H1 (cell line): ENCODE data around the gene THTPA. TPM values are rescaled to one million over a fixed set of nuclear protein-coding genes. Genes with fewer than 3 reads are reported as not detected.

Experiments
- CTCF ChIA-PET: fragments of 300-600 bp; sonication (Branson Sonifier 250); formaldehyde crosslinking; loops from one replicate; lab custom pipeline; 2021; ENCODE audit not compliant: partially characterized antibody; lab: Charles Lee
- POLR2A ChIA-PET: fragments of 300-600 bp; sonication (Branson Sonifier 250); formaldehyde crosslinking; loops from one replicate; lab custom pipeline; 2021; ENCODE audit warnings: inconsistent platforms; ENCODE audit not compliant: partially characterized antibody; lab: Charles Lee
- DNase-seq, 2 experiments: peaks; one replicate each; pipeline versions ENCODE4 v3.0.0 to v3.0.0-alpha.2; 2010 to 2022; ENCODE audit warnings: low spot score in 2 of 2, low read depth in 1 of 2, mixed read lengths in 1 of 2
- FAIRE-seq: peaks from 2 replicates; lab custom pipeline; 2011; peaks lifted over from hg19 to GRCh38; lab: Jason Lieb, UNC
- H2AFZ ChIP-seq: 2 replicates; pipeline ENCODE4 v1.8.1; 2012; ENCODE audit warnings: low read length, inconsistent platforms
- H2AK5ac ChIP-seq: 2 replicates; pipeline ENCODE4 v1.6.1; 2013; ENCODE audit warnings: low read depth, low read length
- H2BK120ac ChIP-seq: replicated peaks from 2 replicates; pipeline ENCODE3; 2013; ENCODE audit warnings: low read depth, low read length, inconsistent platforms
- H2BK12ac ChIP-seq: 2 replicates; pipeline ENCODE4 v1.6.1; 2013; ENCODE audit warnings: low read depth, low read length
- H2BK15ac ChIP-seq: 2 replicates; pipeline ENCODE4 v1.6.1; 2013; ENCODE audit warnings: low read length
- H2BK20ac ChIP-seq: 2 replicates; pipeline ENCODE4 v1.6.1; 2013; ENCODE audit warnings: low read length
- H2BK5ac ChIP-seq: 2 replicates; pipeline ENCODE4 v1.6.1; 2013; ENCODE audit warnings: low read depth, low read length
- H3K14ac ChIP-seq: 2 replicates; pipeline ENCODE4 v1.6.1; 2013; ENCODE audit warnings: inconsistent platforms; ENCODE audit not compliant: insufficient read length
- H3K18ac ChIP-seq: 2 replicates; pipeline ENCODE4 v1.6.1; 2013; ENCODE audit warnings: low read length; ENCODE audit errors: extremely low read depth
- H3K23ac ChIP-seq: 2 replicates; pipeline ENCODE4 v1.6.1; 2013; ENCODE audit warnings: inconsistent platforms; ENCODE audit not compliant: insufficient read length
- H3K23me2 ChIP-seq: 2 replicates; pipeline ENCODE4 v1.6.1; 2013; ENCODE audit warnings: low read depth, low read length
- H3K27ac ChIP-seq: 2 replicates; pipeline ENCODE4 v1.6.1; 2011; ENCODE audit warnings: low read depth, low read length, inconsistent platforms
- H3K27me3 ChIP-seq, 4 experiments: replicated peaks in 1 of 4; 1 replicate in 1 of 4; 2 replicates in 3 of 4; pipeline versions ENCODE4 v1.6.1 to v1.8.1; 2011 to 2013; ENCODE audit warnings: low read length in 3 of 4, mild to moderate bottlenecking in 3 of 4, inconsistent platforms in 2 of 4, mixed read lengths in 2 of 4, moderate library complexity in 1 of 4; ENCODE audit not compliant: control insufficient read depth in 3 of 4, insufficient read depth in 3 of 4; ENCODE audit errors: extremely low read depth in 1 of 4
- H3K36me3 ChIP-seq, 4 experiments: 2 replicates each; pipeline versions ENCODE4 v1.6.1 to v1.8.1; 2011 to 2013; ENCODE audit warnings: mild to moderate bottlenecking in 4 of 4, low read length in 3 of 4, moderate library complexity in 2 of 4, control low read depth in 1 of 4, inconsistent platforms in 1 of 4; ENCODE audit not compliant: insufficient read depth in 4 of 4, control insufficient read depth in 2 of 4
- H3K4ac ChIP-seq: replicated peaks from 2 replicates; pipeline ENCODE3; 2013; ENCODE audit warnings: low read length, low read depth, mixed read lengths, inconsistent platforms; ENCODE audit not compliant: insufficient read length
- H3K4me1 ChIP-seq, 4 experiments: replicated peaks in 1 of 4; 1 replicate in 1 of 4; 2 replicates in 3 of 4; pipeline versions ENCODE4 v1.6.1 to v1.8.1; 2011 to 2013; ENCODE audit warnings: low read length in 3 of 4, inconsistent platforms in 2 of 4, mixed read lengths in 1 of 4; ENCODE audit not compliant: insufficient read depth in 4 of 4, control insufficient read depth in 3 of 4
- H3K4me2 ChIP-seq, 2 experiments: 2 replicates each; pipeline versions ENCODE4 v1.6.1 to v1.8.1; 2011 to 2013; ENCODE audit warnings: low read depth in 2 of 2, low read length in 2 of 2, control low read depth in 1 of 2, inconsistent platforms in 1 of 2, mild to moderate bottlenecking in 1 of 2; ENCODE audit not compliant: insufficient read depth in 1 of 2
- H3K4me3 ChIP-seq, 4 experiments: fragments of 200-600, 300-600 bp in 1 of 4; sonication (generic), shearing (Covaris generic), sonication (Bioruptor Twin) in 1 of 4; 2 replicates each; pipeline versions ENCODE4 v1.5.1 to v1.8.1; 2011 to 2016; ENCODE audit warnings: low read length in 4 of 4, low read depth in 3 of 4, control low read depth in 2 of 4, inconsistent platforms in 2 of 4, mild to moderate bottlenecking in 2 of 4, mixed read lengths in 1 of 4, moderate library complexity in 1 of 4; ENCODE audit not compliant: insufficient read depth in 2 of 4; ENCODE audit errors: extremely low read depth in 1 of 4
- H3K56ac ChIP-seq: replicated peaks from 2 replicates; pipeline ENCODE3; 2013; ENCODE audit warnings: low read depth, mild to moderate bottlenecking, mixed read lengths, low read length, inconsistent platforms; ENCODE audit not compliant: insufficient read length
- H3K79me1 ChIP-seq: 2 replicates; pipeline ENCODE4 v1.6.1; 2013; ENCODE audit warnings: low read depth, low read length, control low read depth
- H3K79me2 ChIP-seq, 2 experiments: 2 replicates each; pipeline versions ENCODE4 v1.6.1 to v1.8.1; 2012 to 2013; ENCODE audit warnings: low read length in 2 of 2, mild to moderate bottlenecking in 2 of 2, inconsistent platforms in 1 of 2; ENCODE audit not compliant: insufficient read depth in 2 of 2, control insufficient read depth in 1 of 2
- H3K9ac ChIP-seq, 4 experiments: replicated peaks in 1 of 4; 1 replicate in 1 of 4; 2 replicates in 3 of 4; pipeline versions ENCODE4 v1.6.1 to v1.8.1; 2011 to 2013; ENCODE audit warnings: low read depth in 3 of 4, low read length in 3 of 4, control low read depth in 2 of 4, mild to moderate bottlenecking in 2 of 4, moderate library complexity in 2 of 4, inconsistent platforms in 1 of 4; ENCODE audit errors: extremely low read depth in 1 of 4
- H3K9me3 ChIP-seq, 2 experiments: 2 replicates each; pipeline versions ENCODE4 v1.6.1 to v1.8.1; 2012 to 2013; ENCODE audit warnings: mild to moderate bottlenecking in 2 of 2, moderate library complexity in 2 of 2, control low read depth in 1 of 2, inconsistent platforms in 1 of 2, low read depth in 1 of 2, low read length in 1 of 2, mixed read lengths in 1 of 2; ENCODE audit not compliant: insufficient read depth in 2 of 2
- H4K20me1 ChIP-seq, 2 experiments: replicated peaks in 1 of 2; 2 replicates each; pipeline versions ENCODE3 to v1.8.1; 2011 to 2013; ENCODE audit warnings: inconsistent platforms in 2 of 2, low read length in 2 of 2, mild to moderate bottlenecking in 1 of 2; ENCODE audit not compliant: insufficient read depth in 2 of 2, control insufficient read depth in 1 of 2
- H4K5ac ChIP-seq: 2 replicates; pipeline ENCODE4 v1.6.1; 2013; ENCODE audit warnings: low read length, low read depth, mixed read lengths, inconsistent platforms; ENCODE audit not compliant: insufficient read length
- H4K8ac ChIP-seq: 2 replicates; pipeline ENCODE4 v1.8.0; 2013; ENCODE audit warnings: mild to moderate bottlenecking, moderate library complexity, low read length, inconsistent platforms; ENCODE audit not compliant: insufficient read depth; ENCODE audit errors: extremely low read depth
- H4K91ac ChIP-seq: replicated peaks from 2 replicates; pipeline ENCODE3; 2013; ENCODE audit warnings: low read length, mixed read lengths, inconsistent platforms; ENCODE audit not compliant: insufficient read length
- BACH1 ChIP-seq: IDR thresholded peaks from 2 replicates; pipeline ENCODE4 v1.6.1; 2012; ENCODE audit warnings: low read length, improper control_type of control experiment
- EGR1 ChIP-seq: IDR thresholded peaks from 2 replicates; pipeline ENCODE4 v1.6.1; 2011; ENCODE audit warnings: low read depth, low read length, borderline replicate concordance
- NANOG ChIP-seq: IDR thresholded peaks from 2 replicates; pipeline ENCODE4 v1.6.1; 2011; ENCODE audit warnings: low read length, low read depth, mild to moderate bottlenecking, inconsistent platforms; ENCODE audit not compliant: insufficient read depth, poor library complexity, severe bottlenecking
- WGBS, 2 experiments: shearing (Covaris generic) in 1 of 2; methylation state at CpG; one replicate each; pipeline versions ENCODE4 v1.1.6 to v1.1.7; 2013 to 2015; ENCODE audit warnings: low lambda C conversion rate in 2 of 2, mixed read lengths in 2 of 2, inconsistent platforms in 1 of 2, low coverage in 1 of 2, missing lambda C conversion rate in 1 of 2; ENCODE audit not compliant: insufficient replicate concordance in 2 of 2, insufficient coverage in 1 of 2, insufficient read length in 1 of 2; ENCODE audit errors: extremely low coverage in 1 of 2, missing lambda C conversion rate in 1 of 2; 5-methylcytosine and 5-hydroxymethylcytosine counted together
- polyA plus RNA-seq, 7 experiments: library from polyadenylated mRNA; depleted of rRNA in 3 of 7; stranded (reverse) in 5 of 7; unstranded in 2 of 7; fragments of >200 nt in 5 of 7; fragments of 200-250 nt in 2 of 7; gene quantifications; 1 replicate in 5 of 7; 2 replicates in 1 of 7; 4 replicates in 1 of 7; pipeline versions ENCODE4 v1.2.1 to v1.2.3, GENCODE V29; 2011 to 2013; ENCODE audit warnings: missing spikeins in 2 of 7, mixed read lengths in 2 of 7
- total RNA-seq: library from RNA; stranded (reverse); fragmentation: NEBNext Ultra II Directional; extraction: Animal tissue kit (Norgen Biotek cat#: 25700); gene quantifications from 2 replicates; pipeline ENCODE4 v1.2.1, GENCODE V29; 2021

Gene THTPA
- total and polyA plus RNA-seq, 2 of the 8 experiments (the other 6 are each of a cell fraction or from before 2014, with no cell fraction given): 16.6 to 19.0 TPM

DNA sequence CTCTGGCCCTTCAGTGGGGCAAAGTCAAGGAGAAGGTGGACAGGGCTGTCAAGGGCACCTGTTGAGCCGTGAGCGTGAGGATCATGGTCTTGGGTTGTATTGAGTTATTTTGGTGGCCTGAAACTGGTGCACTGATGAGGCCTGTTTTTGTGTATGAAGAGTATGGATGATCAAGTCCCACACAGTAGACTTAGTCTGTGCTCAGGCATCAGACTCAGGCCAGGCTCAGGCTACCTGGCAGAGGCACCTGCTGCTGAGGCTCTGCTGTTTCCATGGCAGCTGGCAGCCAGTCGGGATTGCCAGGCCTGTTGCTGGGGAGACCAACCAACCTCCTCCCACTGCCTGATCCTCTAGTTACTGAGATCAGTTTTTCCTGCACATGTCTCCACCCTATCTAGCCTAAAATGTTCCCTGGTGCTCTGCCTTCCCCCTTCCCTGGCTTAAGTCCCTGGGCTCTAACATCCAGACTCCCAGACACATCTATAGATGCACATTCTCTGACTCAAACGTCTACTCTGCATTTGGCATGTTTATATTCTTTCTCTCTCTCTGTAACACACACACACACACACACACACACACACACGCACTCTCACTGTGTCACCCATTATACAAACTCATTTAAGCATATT lies 17.4 kb downstream of the THTPA start:
- Histone ChIP-seq H2BK120ac (no peak overlapping the region), H3K4ac (no peak overlapping the region), H3K9me3 (no peaks in the 10 kb centered on the region), H3K27ac (no peak overlapping the region), H4K91ac (no peak overlapping the region), H3K27me3 (peaks cover 17 to 29% (median 25%) of the 10 kb centered on the region in 4 experiments), H4K20me1 (peaks cover 7 to 12% of the 10 kb centered on the region in 2 experiments), H2BK12ac (no peak overlapping the region), H3K56ac (no peak overlapping the region), H4K5ac (no peak overlapping the region), H3K4me2 (no peak overlapping the region), H3K18ac (no peak overlapping the region), H3K4me1 (peaks cover 4 to 22% (median 11%) of the 10 kb centered on the region in 4 experiments), H2AFZ (no peak overlapping the region), H3K23ac (no peak overlapping the region), H2BK20ac (no peak overlapping the region), H2AK5ac (no peak overlapping the region), H3K36me3 (peaks cover 0 to 8% (median 0%) of the 10 kb centered on the region in 4 experiments; a peak in 1 of 8 replicates), H2BK15ac (no peak overlapping the region), H4K8ac (no peak overlapping the region), H3K4me3 (no peak overlapping the region), H3K9ac (no peak overlapping the region), H3K23me2 (peaks cover 20% of the 10 kb centered on the region; the same call in 1 of the 2 replicates), H3K14ac (no peak overlapping the region), H2BK5ac (no peak overlapping the region), H3K79me2 (no peaks in the 10 kb centered on the region), H3K79me1 (no peaks in the 10 kb centered on the region)
- TF ChIP-seq NANOG (no peak), EGR1 (no peak), BACH1 (no peak)
- ChIA-PET CTCF (interaction anchor here (1.1 to 70.5 kb wide), 3 partner anchors 10 to 97 kb away, joined by 3 to 2092 read pairs (median 4); partner anchors contain the start of gene NGDN), POLR2A (interaction anchor here (0.6 to 52.7 kb wide), 2 partner anchors 14 to 45 kb away, joined by 3 to 1523 read pairs; partner anchors contain the start of gene ZFHX2)
- FAIRE-seq (no peak), DNase-seq (no peak)
- 84% methylated on average over 5 of the region's 5 CpGs; no CpG with 5 or more reads in 1 of the 2 experiments for WGBS, 2 experiments
